GM21447 (cell line): ENCODE data around the gene LAMA3.

Experiments used
- ATAC-seq: cut with Tn5 transposase; IDR thresholded peaks from one replicate; pipeline ENCODE4 v1.9.1; 2021; ENCODE audit not compliant: unreplicated experiment

LAMA3 gene

DNA sequence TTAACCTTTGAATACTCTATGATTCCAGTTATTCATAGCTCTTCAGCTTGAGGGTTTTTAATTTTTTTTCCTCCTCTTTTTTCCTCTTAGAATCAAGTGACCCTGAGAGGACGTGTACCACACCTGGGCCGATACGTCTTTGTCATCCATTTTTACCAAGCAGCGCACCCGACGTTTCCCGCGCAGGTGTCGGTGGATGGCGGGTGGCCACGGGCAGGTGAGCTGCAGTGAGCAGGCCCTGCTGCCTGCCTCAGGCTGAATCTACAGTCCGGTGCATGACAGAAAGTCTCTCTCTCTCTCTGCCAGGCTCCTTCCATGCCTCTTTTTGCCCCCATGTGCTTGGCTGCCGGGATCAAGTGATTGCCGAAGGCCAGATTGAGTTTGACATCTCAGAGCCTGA is 153.1 kb downstream of the LAMA3 start:
- ATAC-seq, result no peak

DNA sequence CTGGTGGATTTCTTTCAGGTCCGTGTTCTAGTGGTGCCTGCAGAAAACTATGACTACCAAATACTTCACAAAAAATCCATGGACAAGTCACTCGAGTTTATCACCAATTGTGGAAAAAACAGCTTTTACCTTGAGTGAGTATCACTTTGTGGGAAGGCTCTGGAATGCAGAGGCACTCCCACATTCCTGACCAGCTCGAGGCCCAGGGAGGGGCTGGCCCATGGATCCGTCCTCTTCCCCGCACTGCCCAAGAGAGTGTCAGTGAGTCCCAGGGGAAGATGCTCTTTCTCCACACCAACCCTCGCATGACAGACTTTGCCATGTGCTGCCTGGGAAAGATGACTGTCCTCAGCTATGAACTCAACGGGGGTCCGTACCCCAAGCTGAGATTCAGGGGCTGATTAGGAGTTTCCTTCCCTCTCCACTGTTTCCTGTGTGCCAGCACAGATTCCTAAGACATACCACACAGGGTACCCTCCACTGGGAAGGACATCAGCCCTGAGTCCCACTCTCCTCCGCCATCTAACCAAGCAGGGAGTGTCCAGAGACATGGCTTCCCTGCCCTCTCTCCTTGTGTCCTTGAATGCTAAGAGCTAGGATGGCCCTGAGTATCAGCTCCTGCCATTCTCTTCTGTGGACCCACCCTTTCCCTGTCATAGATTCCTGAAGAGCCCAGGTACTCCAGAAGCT is 155.9 kb downstream of the LAMA3 start:
- ATAC-seq, result no peak

DNA sequence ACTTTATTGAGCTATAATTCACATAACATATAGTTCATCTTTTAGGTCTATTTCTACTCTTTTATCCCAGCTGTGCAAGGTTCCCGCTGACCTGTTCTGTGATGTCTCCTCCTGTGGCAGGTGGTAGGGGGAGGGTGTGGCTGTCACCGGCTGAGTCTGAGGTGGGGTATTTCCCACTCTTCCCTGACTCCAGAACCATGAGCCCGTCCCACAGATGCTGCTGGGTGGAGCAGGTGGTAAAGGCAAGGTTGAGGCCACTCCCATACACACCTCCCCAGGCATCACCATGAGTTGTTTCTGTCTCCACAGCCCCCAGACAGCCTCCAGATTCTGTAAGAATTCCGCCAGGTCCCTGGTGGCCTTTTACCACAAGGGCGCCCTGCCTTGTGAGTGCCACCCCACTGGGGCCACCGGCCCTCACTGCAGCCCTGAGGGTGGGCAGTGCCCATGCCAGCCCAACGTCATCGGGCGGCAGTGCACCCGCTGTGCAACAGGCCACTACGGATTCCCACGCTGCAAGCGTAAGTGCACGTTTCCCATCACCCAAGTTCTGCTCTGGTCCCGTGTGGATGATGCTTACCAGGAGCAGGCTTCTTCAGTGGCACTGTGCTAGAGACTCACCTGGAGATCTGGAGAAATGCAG is 156.9 kb downstream of the LAMA3 start:
- ATAC-seq, result no peak

DNA sequence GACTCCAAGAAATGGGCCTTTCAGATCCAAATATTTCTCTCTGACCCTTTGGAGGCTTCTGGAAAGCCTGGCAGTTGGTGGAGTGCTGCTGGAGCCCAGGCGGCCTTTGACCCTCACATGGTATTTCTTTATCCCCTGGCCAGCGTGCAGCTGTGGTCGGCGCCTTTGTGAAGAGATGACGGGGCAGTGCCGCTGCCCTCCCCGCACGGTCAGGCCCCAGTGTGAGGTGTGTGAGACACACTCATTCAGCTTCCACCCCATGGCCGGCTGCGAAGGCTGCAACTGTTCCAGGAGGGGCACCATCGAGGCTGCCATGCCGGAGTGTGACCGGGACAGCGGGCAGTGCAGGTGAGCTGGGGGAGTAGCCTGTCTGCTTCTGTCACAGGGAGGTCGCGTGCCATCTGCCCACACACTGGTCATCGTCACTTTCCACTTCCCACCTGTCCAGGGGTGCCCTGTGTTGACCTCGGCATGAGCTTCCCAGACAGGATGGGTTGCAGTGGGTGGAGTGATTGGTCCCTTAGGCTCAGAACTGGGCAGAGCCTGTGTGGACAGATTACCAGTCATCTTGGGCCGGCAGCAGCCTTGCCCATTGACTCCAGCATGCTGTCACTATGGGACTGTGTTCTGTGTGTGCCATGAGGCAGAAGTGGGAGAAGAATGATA is 158.2 kb downstream of the LAMA3 start:
- ATAC-seq, result no peak

DNA sequence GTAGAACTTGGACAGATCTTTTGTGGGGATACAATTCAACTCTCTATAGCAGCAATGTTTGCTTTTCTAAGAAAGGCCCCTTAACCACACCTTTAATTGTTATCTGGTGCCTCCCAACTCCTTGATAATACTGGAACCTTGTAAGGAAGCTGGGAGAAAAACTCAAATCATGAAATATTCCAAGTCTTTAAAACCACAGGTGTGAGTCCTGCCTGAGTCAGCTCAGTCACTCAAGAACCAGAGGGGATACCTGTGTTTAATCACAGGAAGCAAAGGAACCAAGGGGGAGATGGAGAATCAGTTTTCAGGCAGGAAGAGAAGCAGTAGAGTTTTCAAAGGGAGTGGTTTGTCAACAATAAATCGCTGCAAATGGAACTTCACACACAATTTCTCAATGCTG is 159.9 kb downstream of the LAMA3 start:
- no peak for ATAC-seq

DNA sequence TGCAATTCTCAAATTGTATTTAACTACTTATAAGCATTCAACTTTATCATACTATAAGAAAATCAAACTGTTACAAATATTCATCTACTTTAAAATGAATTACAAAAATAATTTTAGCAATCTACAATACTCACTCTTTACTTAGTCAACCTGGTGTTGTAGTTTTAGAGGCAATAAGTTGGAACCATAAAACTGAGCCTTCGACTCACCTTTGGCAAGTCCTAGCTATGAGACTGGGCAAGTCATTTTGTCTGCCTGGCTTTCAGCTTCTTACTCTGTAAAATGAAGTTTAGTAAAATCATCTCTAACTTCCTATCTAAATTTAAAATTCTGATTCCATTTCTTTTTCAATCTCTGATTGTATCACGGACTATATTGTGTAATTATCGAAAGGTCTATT is 161.0 kb downstream of the LAMA3 start:
- ATAC-seq, result no peak

DNA sequence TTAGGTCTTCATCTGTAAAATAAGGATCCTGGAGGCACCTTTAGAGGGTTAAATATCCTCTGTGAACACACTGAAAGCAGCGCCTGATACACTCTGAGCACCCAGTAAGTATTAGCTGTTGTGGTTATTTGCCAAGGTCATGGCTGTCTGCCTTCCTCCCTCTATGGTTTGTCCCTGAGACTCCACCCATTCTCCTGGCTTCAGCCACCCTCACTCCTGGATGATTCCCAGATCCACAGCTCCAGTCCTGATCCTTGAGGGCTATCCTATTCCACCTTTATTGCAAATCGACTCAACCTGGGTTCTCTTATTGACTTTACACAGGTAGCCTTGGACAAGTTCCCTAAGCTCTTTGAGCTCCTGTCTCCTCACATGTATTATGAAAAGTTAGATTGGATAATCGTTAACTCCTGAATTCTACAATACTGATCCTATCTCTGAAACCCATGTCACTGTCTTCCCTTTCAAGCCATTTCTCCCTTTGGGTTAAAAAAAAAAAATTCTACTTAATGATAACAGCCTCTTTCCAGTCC is 162.3 kb downstream of the LAMA3 start:
- ATAC-seq, result no peak

DNA sequence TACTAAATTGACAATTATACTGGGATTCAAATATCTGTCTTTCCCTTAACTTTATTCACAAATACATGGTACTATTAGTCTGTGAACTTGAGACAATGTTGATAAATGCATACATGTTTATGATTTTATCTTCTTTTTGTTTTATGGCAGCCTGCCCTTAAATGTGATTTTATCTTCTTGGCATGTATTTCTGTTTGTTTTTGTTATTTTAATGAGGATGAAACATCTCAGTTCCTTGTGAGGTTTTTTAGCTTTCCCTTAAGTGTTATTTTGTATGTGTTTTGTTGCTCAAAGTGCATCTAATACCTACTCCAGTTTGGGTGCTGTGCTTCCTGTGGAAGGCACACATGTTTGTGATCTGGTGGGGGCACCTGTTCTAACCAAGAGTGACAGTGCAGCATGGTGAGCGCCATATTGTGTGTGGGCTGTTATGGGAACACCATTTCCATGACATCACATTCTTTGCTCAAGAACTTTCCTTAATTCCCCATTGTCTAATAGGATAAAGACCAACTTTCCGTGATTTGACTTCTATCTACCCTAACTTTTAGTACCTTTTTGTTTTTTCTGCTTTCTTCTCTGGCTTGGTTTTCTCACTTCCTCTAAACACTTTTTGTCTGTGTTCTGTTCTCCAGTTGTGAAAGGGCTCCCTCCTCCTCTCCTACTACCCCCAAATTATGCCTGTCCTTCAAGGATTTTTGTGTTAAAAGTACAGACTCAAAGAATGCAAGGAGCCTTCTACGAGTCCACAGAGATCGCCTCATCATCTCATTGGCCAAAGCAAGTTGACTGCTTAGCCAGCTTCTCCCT is 163.2 kb downstream of the LAMA3 start:
- ATAC-seq, result no peak

DNA sequence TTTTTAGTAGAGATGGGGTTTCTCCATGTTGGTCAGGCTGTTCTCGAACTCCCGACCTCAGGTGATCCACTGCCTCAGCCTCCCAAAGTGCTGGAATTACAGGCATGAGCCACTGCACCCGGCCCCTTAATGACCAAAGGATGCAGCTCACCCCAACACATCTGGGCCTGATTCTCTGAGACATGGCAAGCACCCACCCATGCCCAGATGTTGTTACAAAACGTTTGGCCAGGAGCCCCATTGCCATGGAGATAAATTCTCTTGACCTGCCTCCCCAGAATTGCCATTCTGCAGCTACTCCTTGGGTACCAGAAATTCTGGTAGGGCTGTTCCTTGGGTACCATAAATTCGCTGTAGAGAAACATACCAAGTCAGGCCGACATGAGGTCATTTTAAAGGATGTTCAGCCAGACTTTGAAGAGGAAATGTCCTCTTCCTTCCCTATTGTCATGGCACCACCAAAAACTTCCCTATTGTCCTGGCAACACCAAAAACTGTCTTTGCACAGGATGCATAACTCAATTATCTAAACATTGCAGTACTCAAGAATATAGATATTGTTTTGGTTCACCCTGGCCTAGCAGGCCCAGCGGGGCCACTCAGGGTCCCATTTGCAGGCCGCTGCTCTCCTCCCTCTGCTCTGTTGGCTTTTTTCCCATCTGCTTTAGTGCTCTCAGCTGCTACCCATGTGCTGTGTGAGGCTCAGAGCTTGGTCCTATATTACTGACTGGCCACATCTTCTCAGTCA is 164.4 kb downstream of the LAMA3 start:
- ATAC-seq, result no peak

DNA sequence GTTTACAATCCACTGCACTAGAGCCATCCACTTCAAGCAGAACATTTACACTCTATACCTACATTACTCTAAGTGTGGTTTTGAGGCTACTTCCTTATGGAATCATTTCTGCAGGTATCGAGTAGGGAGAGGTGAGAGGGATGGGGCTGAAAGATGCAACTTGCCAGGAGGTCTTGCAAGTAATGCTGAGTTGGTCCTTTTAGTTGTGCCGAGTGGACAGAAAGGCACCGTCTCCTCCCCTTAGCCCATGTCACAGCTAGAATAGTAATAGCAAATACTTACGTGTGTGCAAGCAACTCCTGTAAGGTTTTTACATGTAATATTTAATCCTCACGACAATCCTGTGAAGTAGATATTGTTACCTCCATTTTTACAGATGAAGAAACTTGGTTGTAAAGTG is 166.5 kb downstream of the LAMA3 start:
- ATAC-seq, result no peak

DNA sequence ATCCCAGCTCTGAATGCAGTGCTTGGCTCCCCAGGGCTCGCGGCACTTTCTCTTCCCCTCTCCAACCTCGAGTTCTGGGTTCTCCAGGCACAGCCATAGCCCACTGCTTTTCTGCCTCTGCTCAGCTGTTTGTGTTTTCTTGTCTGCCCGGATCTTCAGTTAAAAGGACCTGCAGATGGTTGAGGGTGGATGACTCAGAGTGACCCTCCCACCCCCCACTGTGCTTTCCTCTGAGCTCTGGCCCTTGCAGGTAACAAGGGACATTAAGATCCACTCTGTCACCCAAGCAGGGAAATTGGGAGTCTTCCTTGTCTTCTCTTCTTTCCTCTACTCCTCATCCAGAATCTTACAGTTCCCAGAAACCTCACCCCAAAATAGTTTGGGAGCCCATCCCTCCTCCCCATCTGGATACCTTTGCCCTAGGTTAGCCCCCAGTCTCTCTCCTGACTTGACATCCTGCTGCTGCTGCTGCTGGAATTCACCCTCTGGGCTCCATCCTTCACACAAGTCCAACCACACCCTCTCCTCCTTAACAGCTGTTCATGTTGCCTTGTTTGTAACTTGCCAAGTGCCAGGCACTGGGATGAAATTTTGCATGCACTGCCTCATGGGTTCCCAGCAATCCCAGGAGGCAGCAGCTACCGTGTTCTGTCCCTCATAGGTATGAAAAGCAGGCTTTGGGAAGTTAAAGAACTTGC is 167.4 kb downstream of the LAMA3 start:
- ATAC-seq, result no peak

DNA sequence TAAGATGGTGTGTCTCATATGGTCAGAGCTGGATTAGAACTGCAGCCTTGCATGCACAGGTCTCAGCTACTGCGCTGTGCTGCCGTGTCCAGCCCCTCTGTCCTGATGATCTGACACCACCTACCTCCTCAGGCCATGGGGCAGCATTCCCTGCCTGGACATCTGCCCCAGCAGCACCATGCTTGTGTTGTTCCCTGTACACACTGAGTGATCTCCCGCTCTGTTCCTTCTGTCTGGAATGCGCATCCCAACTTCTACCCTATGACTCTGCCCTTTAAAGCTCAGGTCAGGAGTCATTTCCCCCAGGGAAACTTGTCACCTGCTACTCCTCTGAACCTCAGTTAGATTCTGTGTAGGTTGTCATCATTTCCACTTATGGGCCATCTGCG is 167.9 kb downstream of the LAMA3 start:
- no peak for ATAC-seq

DNA sequence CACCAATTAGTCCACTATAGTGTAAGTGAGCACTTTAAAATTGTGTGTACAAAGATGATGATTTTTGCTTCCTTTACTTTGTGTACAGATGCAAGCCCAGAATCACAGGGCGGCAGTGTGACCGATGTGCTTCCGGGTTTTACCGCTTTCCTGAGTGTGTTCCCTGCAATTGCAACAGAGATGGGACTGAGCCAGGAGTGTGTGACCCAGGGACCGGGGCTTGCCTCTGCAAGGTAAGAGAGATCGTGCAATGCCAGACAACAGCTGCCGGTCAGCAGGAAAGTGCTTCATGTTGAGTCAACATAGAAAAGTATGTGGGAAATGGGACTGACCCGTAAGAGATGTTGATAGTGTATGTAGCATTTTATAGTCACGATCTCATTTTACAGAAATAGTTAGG is 168.5 kb downstream of the LAMA3 start:
- no peak for ATAC-seq

DNA sequence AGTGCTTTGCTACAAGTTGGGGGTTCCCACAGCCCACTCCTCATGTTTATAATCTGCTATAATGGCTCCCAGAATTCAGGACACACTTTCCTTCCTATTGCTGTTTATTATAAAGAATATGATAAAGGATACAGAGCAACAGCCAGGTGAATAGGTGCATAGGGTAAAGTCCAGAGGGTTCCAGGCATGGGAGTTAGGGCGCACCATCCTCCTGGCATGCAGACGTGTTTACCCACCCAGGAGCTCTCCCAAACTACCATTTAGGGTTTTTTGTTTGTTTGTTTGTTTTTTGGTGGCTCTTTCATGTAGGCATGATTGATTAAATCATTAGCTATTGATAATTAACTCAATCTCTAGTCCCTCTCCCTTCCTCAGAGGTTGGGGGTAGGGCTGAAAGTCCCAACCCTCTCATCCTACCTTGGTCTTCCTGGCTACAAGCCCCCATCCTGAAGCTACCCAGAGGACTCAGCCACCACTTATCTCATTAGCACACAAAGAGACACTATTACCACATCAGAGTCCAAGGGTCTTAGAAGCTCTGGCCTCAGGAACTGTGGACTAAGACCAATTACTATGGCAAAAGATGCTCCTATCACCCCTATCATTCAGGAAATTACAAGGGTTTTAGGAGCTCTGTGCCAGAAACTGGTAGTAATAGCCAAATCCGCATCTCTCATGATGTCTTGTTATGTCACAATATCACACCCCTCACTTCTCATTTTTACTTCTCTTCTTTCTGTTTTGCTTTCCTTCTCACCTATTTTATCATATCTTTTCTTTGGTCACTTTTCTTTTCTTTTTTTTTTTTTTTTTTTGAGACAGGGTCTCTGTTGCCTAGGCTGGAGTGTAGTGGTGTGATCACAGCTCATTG is 170.4 kb downstream of the LAMA3 start:
- no peak for ATAC-seq

DNA sequence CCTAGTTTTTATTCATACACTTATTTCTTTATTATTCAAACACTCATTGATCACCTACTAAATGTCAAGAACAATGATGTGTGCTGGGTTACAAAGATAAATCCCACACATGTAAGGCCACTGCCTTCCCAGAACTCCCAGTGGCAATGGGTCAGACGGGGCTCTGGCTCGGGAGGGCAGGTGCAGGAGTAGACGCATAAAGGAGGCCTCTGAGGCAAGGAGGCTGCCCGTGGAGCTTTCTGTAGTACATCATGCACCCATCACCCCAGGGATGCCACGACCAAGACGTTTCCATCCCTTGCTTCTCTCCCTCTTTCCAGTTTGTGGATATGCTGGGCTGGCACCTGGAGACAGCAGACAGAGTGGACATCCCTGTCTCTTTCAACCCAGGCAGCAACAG is 172.1 kb downstream of the LAMA3 start:
- ATAC-seq, result no peak

DNA sequence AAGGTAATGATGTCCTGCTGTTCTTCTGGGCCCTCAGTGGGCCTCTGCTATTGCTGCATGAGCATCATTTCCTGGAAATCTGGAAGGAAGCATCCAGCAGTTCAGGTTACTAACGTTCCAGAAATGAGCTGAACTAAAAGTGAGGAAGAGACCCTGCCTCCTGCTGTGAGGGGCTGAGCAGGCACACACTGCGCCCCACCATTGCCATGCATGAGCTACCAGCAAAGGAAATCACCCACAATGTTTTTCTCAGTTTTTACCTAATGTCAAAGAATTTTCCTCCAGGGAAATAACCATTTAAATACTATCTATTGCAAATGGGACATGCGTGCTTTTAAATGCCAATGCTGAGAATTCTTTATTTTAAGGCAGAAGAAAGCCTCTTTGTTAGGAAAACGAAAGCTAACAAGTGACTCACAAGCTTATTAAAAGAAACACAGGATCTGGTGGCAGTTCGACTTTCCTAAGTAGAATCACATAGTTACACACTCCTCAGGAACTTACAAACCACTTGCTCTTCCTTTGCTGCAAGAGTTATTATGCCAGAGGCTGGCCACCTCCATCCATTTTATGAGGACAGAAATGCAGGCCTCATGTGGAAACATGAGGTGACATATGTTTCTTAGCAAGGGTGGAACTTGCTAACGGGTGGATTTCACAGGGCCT is 172.7 kb downstream of the LAMA3 start:
- no peak for ATAC-seq

DNA sequence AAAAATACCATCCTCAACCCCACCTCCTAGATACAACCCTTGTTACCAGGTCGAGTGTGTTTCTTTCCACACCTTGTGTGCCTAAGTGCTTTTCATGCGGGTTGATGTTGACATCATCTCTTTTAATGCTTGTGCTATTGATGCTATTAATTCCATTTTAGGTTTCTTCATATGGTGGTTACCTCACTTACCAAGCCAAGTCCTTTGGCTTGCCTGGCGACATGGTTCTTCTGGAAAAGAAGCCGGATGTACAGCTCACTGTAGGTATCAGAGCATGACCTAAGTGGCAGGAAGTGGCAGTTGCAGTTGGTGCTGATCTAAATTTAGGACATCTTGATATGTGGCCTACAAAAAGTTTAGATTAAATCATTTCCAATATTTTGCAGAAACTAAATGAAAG is 175.4 kb downstream of the LAMA3 start:
- ATAC-seq, result no peak

DNA sequence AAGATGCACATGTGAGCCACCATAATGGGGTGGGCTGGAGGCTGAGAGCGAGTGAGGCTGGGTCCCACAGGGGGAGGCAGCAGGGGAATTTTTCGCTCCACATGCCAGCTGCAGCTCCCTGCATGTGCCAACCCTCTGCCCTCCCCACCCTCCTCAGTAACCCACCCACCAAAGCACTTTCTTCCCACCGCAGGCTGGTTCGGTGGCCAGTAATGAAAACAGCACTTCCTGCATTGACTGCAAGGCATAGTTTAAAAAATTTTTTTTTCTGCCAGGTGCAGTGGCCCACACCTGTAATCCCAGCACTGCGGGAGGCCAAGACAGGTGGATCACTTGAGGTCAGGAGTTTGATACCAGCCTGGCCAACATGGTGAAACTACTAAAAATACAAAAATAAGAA is 177.8 kb downstream of the LAMA3 start:
- ATAC-seq, result no peak
